Upper lobe of left lung (tissue), 6 donors: ENCODE results near the gene KRT23. TPM values are rescaled to one million over a fixed set of nuclear protein-coding genes. Genes with fewer than 3 reads are reported as not detected.

Experiments
- ATAC-seq, 2 donors: fragments of 200-7000 bp; cut with Tn5 transposase; one replicate each; pipeline ENCODE4 v1.9.1; 2022; ENCODE audit warnings: mild to moderate bottlenecking in 2 of 2, moderate library complexity in 2 of 2; ENCODE audit not compliant: low FRiP score in 2 of 2
- DNase-seq, 2 donors: peaks; one replicate each; pipeline ENCODE4 v3.0.0-alpha.2; 2019 to 2020
- H3K27ac ChIP-seq, 4 donors: fragments of 200-600 bp; sonication (generic); one replicate each; pipeline ENCODE4 v1.5.1; 2016 to 2019
- H3K27me3 ChIP-seq, 4 donors: fragments of 200-600 bp; sonication (generic); one replicate each; pipeline ENCODE4 v1.5.1; 2017 to 2019
- H3K36me3 ChIP-seq, 4 donors: fragments of 200-600 bp; sonication (generic); one replicate each; pipeline ENCODE4 v1.5.1; 2016 to 2019
- H3K4me1 ChIP-seq, 4 donors: fragments of 200-600 bp; sonication (generic); one replicate each; pipeline ENCODE4 v1.5.1; 2018 to 2019
- H3K4me3 ChIP-seq, 4 donors: fragments of 200-600 bp; sonication (generic); one replicate each; pipeline ENCODE4 v1.5.1; 2017 to 2019; ENCODE audit warnings: mild to moderate bottlenecking in 2 of 4, moderate library complexity in 1 of 4
- H3K9me3 ChIP-seq, 4 donors: fragments of 200-600 bp; sonication (generic); one replicate each; pipeline ENCODE4 v1.5.1; 2018 to 2019
- EP300 ChIP-seq, 4 donors: sonication (generic); formaldehyde crosslinking; IDR thresholded peaks; one replicate each; pipeline ENCODE4 v1.5.1; 2017; ENCODE audit warnings: antibody characterized with exemption in 4 of 4, control low read depth in 2 of 4
- POLR2A ChIP-seq, 4 donors: fragments of 450-650 bp; IDR thresholded peaks; one replicate each; pipeline ENCODE4 v1.5.1; 2016 to 2017; ENCODE audit warnings: antibody characterized with exemption in 4 of 4, mild to moderate bottlenecking in 2 of 4
- POLR2AphosphoS5 ChIP-seq, 2 donors: sonication (generic); formaldehyde crosslinking; IDR thresholded peaks; one replicate each; pipeline ENCODE4 v1.5.1; 2017; ENCODE audit warnings: antibody characterized with exemption in 2 of 2
- whole genome bisulfite sequencing, 2 donors: methylation state at CpG; one replicate each; pipeline ENCODE4 v1.1.5; 2017 to 2018; 5-methylcytosine and 5-hydroxymethylcytosine counted together
- total RNA-seq, 6 donors: library from RNA; depleted of rRNA in 4 of 6; stranded (reverse); fragments of >200 nt in 4 of 6; gene quantifications; one replicate each; pipeline versions ENCODE4 v1.1.0 to v1.2.1, GENCODE V29; 2016 to 2021
- TF ChIP-seq, protein P1 (sequence below), 6 experiments: fragments of 450-650 bp in 4 of 6; fragments of 200-600 bp in 2 of 6; sonication (generic) in 2 of 6; IDR thresholded peaks; one replicate each; pipeline ENCODE4 v1.5.1; 2016 to 2019; ENCODE audit warnings: antibody characterized with exemption in 6 of 6
- donor health status: DM: no; HTN: no; CAD: no; lungs with moderate emphysema.
- donor health status: DM: no; HTN: yes; CAD: no; lungs with severe emphysema.

KRT23 gene
- total RNA-seq, 6 donors from 2014 or later, result 0.49 to 10.7 (median 3.1) TPM

DNA sequence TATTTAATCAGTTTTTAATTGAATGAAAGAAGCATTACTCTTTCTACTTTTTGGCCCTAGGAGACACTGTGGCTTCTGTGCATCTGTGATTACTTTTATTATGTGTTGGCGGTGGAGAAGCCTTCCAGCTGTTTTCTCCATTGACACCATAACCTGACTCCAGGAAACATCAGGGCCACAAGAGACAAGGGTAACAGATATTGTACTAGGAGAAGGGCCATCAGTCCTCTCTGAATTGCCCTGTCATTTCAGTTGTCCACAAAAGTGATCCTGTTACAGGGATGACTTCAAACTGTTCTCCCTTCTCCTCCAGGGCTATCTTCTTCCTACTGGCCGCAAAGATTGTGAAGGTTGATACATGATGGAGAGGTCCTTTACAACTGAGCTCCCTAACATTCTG lies 14.7 kb upstream of the KRT23 start:
- no peaks in the 10 kb centered on the region for H3K36me3 ChIP-seq
- no peak overlapping the region for H3K27ac ChIP-seq
- TF ChIP-seq POLR2AphosphoS5 (IDR thresholded peaks at IDR 0.05) (no peak), EP300 (IDR thresholded peaks at IDR 0.05) (no peak), POLR2A (IDR thresholded peaks at IDR 0.05) (no peak)
- TF ChIP-seq, protein P1, sequence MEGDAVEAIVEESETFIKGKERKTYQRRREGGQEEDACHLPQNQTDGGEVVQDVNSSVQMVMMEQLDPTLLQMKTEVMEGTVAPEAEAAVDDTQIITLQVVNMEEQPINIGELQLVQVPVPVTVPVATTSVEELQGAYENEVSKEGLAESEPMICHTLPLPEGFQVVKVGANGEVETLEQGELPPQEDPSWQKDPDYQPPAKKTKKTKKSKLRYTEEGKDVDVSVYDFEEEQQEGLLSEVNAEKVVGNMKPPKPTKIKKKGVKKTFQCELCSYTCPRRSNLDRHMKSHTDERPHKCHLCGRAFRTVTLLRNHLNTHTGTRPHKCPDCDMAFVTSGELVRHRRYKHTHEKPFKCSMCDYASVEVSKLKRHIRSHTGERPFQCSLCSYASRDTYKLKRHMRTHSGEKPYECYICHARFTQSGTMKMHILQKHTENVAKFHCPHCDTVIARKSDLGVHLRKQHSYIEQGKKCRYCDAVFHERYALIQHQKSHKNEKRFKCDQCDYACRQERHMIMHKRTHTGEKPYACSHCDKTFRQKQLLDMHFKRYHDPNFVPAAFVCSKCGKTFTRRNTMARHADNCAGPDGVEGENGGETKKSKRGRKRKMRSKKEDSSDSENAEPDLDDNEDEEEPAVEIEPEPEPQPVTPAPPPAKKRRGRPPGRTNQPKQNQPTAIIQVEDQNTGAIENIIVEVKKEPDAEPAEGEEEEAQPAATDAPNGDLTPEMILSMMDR (IDR thresholded peaks at IDR 0.05), result no peak
- DNase-seq (no peak), ATAC-seq (no peak)
- 70 to 76% methylated on average over 2 of the region's 2 CpGs for WGBS, 2 donors
- H3K4me1 ChIP-seq, result no peaks in the 10 kb centered on the region
- no peak overlapping the region for H3K4me3 ChIP-seq
- H3K9me3 ChIP-seq, result no peaks in the 10 kb centered on the region
- no peaks in the 10 kb centered on the region for H3K27me3 ChIP-seq

DNA sequence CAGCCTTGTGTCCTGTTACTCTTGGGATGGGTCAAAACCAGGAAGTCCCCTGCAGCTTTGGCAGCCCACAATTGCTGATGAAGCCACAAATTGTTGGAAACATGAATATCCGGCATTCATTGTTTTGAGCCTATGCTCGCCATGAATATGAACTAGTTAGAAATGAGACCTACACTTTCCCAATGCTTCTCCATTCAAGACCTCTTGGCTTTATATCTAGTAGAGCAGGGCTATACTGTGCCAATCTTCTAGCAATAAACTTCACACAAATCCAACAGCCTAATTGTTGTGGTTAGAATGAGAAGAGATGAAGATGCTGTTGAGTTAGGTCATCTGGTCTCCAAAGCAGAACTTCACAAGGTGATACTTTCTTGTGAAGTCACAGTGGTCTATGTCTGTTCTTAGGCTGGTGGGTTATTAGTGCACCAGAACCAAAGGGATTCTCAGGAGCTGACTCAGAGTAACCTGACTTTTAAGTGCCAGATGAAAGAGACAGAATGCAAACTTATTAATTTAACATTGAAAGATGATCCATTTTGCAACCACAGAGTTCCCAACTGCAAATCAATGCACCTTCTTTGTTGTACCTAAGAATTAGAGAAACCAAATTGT lies 13.7 kb upstream of the KRT23 start:
- Histone ChIP-seq H3K27me3 (no peaks in the 10 kb centered on the region), H3K27ac (no peak overlapping the region), H3K9me3 (no peaks in the 10 kb centered on the region), H3K4me3 (no peak overlapping the region), H3K4me1 (no peaks in the 10 kb centered on the region), H3K36me3 (no peaks in the 10 kb centered on the region)
- DNase-seq, result no peak
- TF ChIP-seq, protein P1 (IDR thresholded peaks at IDR 0.05), result no peak
- TF ChIP-seq EP300 (IDR thresholded peaks at IDR 0.05) (no peak), POLR2A (IDR thresholded peaks at IDR 0.05) (no peak), POLR2AphosphoS5 (IDR thresholded peaks at IDR 0.05) (no peak)
- 96% methylated on average over 2 of the region's 2 CpGs for WGBS, 2 donors
- no peak for ATAC-seq

DNA sequence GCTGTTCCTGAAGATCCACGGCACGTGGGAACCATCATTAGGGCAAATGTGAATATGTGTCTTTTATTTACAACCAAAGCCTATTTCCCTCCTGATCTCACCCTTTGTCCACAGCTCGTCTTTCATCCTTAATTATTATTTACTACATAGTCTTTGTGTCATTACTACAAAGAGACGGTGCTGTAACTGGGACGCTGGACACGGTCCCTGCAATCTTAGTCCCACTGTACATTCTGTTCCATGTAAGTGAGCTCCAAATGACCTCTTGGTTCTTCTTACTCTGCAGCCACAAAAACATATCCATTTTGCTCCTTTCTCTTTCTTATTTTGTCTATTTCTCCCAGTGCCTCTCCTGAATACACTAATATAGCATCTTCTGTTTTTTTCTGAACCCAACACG lies 12.7 kb upstream of the KRT23 start:
- H3K27me3 ChIP-seq, result no peaks in the 10 kb centered on the region
- TF ChIP-seq, protein P1 (IDR thresholded peaks at IDR 0.05), result no peak
- TF ChIP-seq EP300 (IDR thresholded peaks at IDR 0.05), result no peak
- no peak for TF ChIP-seq POLR2A (IDR thresholded peaks at IDR 0.05)
- TF ChIP-seq POLR2AphosphoS5 (IDR thresholded peaks at IDR 0.05), result no peak
- no peak overlapping the region for H3K4me3 ChIP-seq
- no peaks in the 10 kb centered on the region for H3K36me3 ChIP-seq
- no peak for ATAC-seq
- H3K4me1 ChIP-seq, result no peaks in the 10 kb centered on the region
- no peak for DNase-seq
- H3K9me3 ChIP-seq, result no peaks in the 10 kb centered on the region
- WGBS, 2 donors, result 71 to 83% methylated on average over 7 of the region's 7 CpGs
- no peak overlapping the region for H3K27ac ChIP-seq

DNA sequence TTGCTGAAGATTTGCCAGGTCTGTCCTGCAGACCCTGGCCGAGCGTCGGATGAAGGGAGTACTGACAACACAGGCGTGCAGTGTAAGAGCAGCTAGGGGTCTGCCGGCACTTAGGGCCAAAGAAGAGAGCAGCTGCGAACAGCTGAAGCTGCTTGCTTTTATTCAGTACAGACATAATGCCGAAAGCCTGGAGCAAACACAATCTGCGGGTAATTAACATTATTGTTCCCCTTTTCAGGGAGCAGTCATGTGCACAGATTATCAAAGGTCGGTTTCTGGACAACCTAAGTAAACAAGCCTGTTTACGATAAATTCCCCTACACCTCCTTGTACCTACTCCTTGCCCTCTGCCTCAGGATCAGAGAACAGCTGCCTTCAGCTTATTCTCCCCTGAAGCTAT lies 12.0 kb upstream of the KRT23 start:
- Histone ChIP-seq H3K4me3 (no peak overlapping the region), H3K9me3 (no peaks in the 10 kb centered on the region), H3K27me3 (no peaks in the 10 kb centered on the region), H3K4me1 (no peaks in the 10 kb centered on the region), H3K27ac (no peak overlapping the region), H3K36me3 (no peaks in the 10 kb centered on the region)
- DNase-seq, result no peak
- WGBS, 2 donors, result 33 to 47% methylated on average over 6 to 10 of the region's 10 CpGs
- no peak for ATAC-seq
- TF ChIP-seq POLR2AphosphoS5 (IDR thresholded peaks at IDR 0.05), result no peak
- no peak for TF ChIP-seq POLR2A (IDR thresholded peaks at IDR 0.05)
- TF ChIP-seq EP300 (IDR thresholded peaks at IDR 0.05), result no peak
- TF ChIP-seq, protein P1 (IDR thresholded peaks at IDR 0.05), result no peak

DNA sequence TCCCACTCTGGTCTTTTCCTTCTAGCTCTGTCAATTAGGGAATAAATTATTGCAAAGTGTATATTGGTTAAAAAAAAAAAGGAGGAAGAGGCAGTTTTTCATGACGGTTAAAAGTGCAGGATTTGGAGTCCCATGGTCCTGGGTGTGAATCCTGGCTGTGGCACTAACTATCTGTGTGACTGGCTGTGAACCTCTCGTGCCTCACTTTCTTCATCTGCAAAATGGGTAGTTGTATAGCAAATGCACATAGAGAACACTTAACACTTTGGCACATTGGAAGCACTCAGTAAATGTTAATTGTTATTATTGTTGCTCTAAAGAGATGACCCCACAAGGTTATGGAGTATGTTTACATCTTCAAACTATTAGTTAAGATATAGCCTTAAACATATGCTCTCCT lies 10.5 kb upstream of the KRT23 start:
- Histone ChIP-seq H3K27me3 (no peaks in the 10 kb centered on the region), H3K9me3 (no peaks in the 10 kb centered on the region), H3K36me3 (no peaks in the 10 kb centered on the region), H3K4me3 (no peak overlapping the region), H3K4me1 (no peaks in the 10 kb centered on the region), H3K27ac (no peak overlapping the region)
- DNase-seq (no peak), ATAC-seq (no peak)
- TF ChIP-seq POLR2AphosphoS5 (IDR thresholded peaks at IDR 0.05), result no peak
- TF ChIP-seq, protein P1 (IDR thresholded peaks at IDR 0.05), result no peak
- no peak for TF ChIP-seq POLR2A (IDR thresholded peaks at IDR 0.05)
- TF ChIP-seq EP300 (IDR thresholded peaks at IDR 0.05), result no peak
- 72 to 80% methylated on average over 2 of the region's 2 CpGs for WGBS, 2 donors
